ENCODE measurements around the gene TMEM263.

DNA sequence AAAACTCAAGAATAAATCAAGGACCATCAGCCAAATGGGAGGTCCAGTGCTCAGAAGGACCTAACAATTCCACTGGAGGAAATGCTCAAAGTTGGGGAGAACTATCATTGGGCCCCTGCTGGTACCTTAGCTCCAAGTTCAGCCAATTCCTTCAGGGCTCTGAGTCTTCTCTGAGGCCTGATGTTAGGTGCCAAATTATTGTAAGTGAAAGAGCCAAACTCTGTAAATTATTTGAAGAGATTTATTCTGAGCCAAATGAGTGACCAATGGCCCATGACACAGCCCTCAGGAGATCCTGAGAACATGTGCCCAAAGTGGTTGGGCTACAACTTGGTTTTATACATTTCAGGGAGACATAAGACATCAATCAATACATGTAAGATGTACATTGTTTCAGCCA, 8.2 kb upstream of the TMEM263 start:
- TF ChIP-seq, protein P1, sequence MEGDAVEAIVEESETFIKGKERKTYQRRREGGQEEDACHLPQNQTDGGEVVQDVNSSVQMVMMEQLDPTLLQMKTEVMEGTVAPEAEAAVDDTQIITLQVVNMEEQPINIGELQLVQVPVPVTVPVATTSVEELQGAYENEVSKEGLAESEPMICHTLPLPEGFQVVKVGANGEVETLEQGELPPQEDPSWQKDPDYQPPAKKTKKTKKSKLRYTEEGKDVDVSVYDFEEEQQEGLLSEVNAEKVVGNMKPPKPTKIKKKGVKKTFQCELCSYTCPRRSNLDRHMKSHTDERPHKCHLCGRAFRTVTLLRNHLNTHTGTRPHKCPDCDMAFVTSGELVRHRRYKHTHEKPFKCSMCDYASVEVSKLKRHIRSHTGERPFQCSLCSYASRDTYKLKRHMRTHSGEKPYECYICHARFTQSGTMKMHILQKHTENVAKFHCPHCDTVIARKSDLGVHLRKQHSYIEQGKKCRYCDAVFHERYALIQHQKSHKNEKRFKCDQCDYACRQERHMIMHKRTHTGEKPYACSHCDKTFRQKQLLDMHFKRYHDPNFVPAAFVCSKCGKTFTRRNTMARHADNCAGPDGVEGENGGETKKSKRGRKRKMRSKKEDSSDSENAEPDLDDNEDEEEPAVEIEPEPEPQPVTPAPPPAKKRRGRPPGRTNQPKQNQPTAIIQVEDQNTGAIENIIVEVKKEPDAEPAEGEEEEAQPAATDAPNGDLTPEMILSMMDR (IDR thresholded peaks at IDR 0.05), result no peak
- TF ChIP-seq EP300 (IDR thresholded peaks at IDR 0.05), result no peak

All from ovary (tissue), 3 donors.